CD14-positive monocyte (primary cell): Measurements from ENCODE around the gene GPC6. TPM values are rescaled to one million over a fixed set of nuclear protein-coding genes. Genes with fewer than 3 reads are reported as not detected.

Experiments
- DNase-seq, 3 donors: peaks; one replicate each; pipeline ENCODE4 v3.0.0-alpha.2; 2011 to 2022
- H2AFZ ChIP-seq: 2 replicates; pipeline ENCODE4 v1.6.0; 2012; ENCODE audit warnings: mild to moderate bottlenecking, low read depth, low read length, inconsistent platforms; ENCODE audit not compliant: insufficient read depth, poor library complexity, severe bottlenecking
- H3K27ac ChIP-seq, 2 donors: 1 replicate in 1 of 2; 2 replicates in 1 of 2; pipeline ENCODE4 v1.5.1; 2012 to 2013; ENCODE audit warnings: low read length in 2 of 2, control low read depth in 1 of 2, inconsistent platforms in 1 of 2, low read depth in 1 of 2, mild to moderate bottlenecking in 1 of 2
- H3K27me3 ChIP-seq, 2 donors: one replicate each; pipeline versions ENCODE4 v1.6.0 to v1.6.1; 2011 to 2013; ENCODE audit warnings: low read length in 2 of 2; ENCODE audit not compliant: control insufficient read depth in 2 of 2, insufficient read depth in 2 of 2
- H3K36me3 ChIP-seq, 2 donors: replicated peaks in 1 of 2; 1 replicate in 1 of 2; 2 replicates in 1 of 2; pipeline versions ENCODE4 v1.5.1 to v1.6.1; 2012 to 2013; ENCODE audit warnings: low read length in 2 of 2, control low read depth in 1 of 2, inconsistent platforms in 1 of 2, mild to moderate bottlenecking in 1 of 2; ENCODE audit not compliant: insufficient read depth in 2 of 2, control insufficient read depth in 1 of 2
- H3K4me1 ChIP-seq, 2 donors: 1 replicate in 1 of 2; 2 replicates in 1 of 2; pipeline versions ENCODE4 v1.5.1 to v1.6.1; 2012 to 2013; ENCODE audit warnings: low read length in 2 of 2, control low read depth in 1 of 2, inconsistent platforms in 1 of 2, mild to moderate bottlenecking in 1 of 2, moderate library complexity in 1 of 2; ENCODE audit not compliant: insufficient read depth in 2 of 2, control insufficient read depth in 1 of 2
- H3K4me2 ChIP-seq: replicated peaks from 2 replicates; pipeline ENCODE3; 2012; ENCODE audit warnings: low read length, moderate library complexity, mild to moderate bottlenecking; ENCODE audit not compliant: poor library complexity, severe bottlenecking; ENCODE audit errors: extremely low read depth
- H3K4me3 ChIP-seq, 3 experiments: fragments of 200-600 bp in 1 of 3; sonication (generic) in 1 of 3; replicated peaks in 1 of 3; 1 replicate in 2 of 3; 2 replicates in 1 of 3; pipeline ENCODE4 v1.5.1; 2011 to 2013; ENCODE audit warnings: low read length in 3 of 3, mild to moderate bottlenecking in 3 of 3, control low read depth in 2 of 3, low read depth in 2 of 3, inconsistent platforms in 1 of 3, moderate library complexity in 1 of 3
- H3K79me2 ChIP-seq: 2 replicates; pipeline ENCODE4 v1.6.0; 2012; ENCODE audit warnings: mild to moderate bottlenecking, control low read depth, inconsistent platforms, low read length, moderate library complexity; ENCODE audit not compliant: insufficient read depth
- H3K9ac ChIP-seq: 2 replicates; pipeline ENCODE4 v1.6.0; 2017; ENCODE audit warnings: low read length, mild to moderate bottlenecking; ENCODE audit not compliant: insufficient read depth, poor library complexity, severe bottlenecking
- H3K9me3 ChIP-seq, 2 donors: replicated peaks in 1 of 2; 1 replicate in 1 of 2; 2 replicates in 1 of 2; pipeline versions ENCODE4 v1.5.1 to v1.6.1; 2012 to 2013; ENCODE audit warnings: low read length in 2 of 2, control low read depth in 1 of 2; ENCODE audit not compliant: control insufficient read depth in 1 of 2, insufficient read depth in 1 of 2
- H4K20me1 ChIP-seq: 2 replicates; pipeline ENCODE4 v1.6.0; 2012; ENCODE audit warnings: mild to moderate bottlenecking, low read length, control low read depth, moderate library complexity; ENCODE audit not compliant: insufficient read depth
- H3K27ac Mint-ChIP-seq, 7 donors: one replicate each; pipeline ENCODE4 v1.8.0; 2020; ENCODE audit warnings: mild to moderate bottlenecking in 7 of 7, mixed read lengths in 7 of 7, moderate library complexity in 6 of 7, inconsistent platforms in 2 of 7
- H3K27me3 Mint-ChIP-seq, 3 donors: one replicate each; pipeline ENCODE4 v1.8.0; 2021 to 2022; ENCODE audit warnings: low read depth in 3 of 3, mild to moderate bottlenecking in 3 of 3, mixed read lengths in 3 of 3, moderate library complexity in 3 of 3, inconsistent platforms in 1 of 3
- H3K36me3 Mint-ChIP-seq, 2 donors: one replicate each; pipeline ENCODE4 v1.8.0; 2020; ENCODE audit warnings: mixed read lengths in 2 of 2, inconsistent platforms in 1 of 2, mild to moderate bottlenecking in 1 of 2
- H3K4me1 Mint-ChIP-seq: one replicate; pipeline ENCODE4 v1.8.0; 2020; ENCODE audit warnings: mild to moderate bottlenecking, mixed read lengths
- H3K4me3 Mint-ChIP-seq, 2 donors: one replicate each; pipeline ENCODE4 v1.8.0; 2020; ENCODE audit warnings: mild to moderate bottlenecking in 2 of 2, mixed read lengths in 2 of 2, moderate library complexity in 1 of 2
- H3K9me3 Mint-ChIP-seq, 7 donors: one replicate each; pipeline ENCODE4 v1.8.0; 2020 to 2022; ENCODE audit warnings: mixed read lengths in 7 of 7, mild to moderate bottlenecking in 6 of 7, moderate library complexity in 6 of 7, inconsistent platforms in 2 of 7
- CTCF ChIP-seq: fragments of 200-600 bp; IDR thresholded peaks from one replicate; pipeline ENCODE4 v1.8.0; 2022; ENCODE audit warnings: antibody characterized with exemption, mild to moderate bottlenecking
- WGBS: methylation state at CpG from one replicate; pipeline ENCODE4 v1.1.5; 2013; ENCODE audit warnings: missing lambda C conversion rate; ENCODE audit not compliant: insufficient coverage; 5-methylcytosine and 5-hydroxymethylcytosine counted together
- intact Hi-C, 2 donors: fragments of 100-400 bp; cut with micrococcal nuclease; formaldehyde crosslinking; loops; one replicate each; pipeline versions ENCODE4 v1.15.0 to v1.15.1; 2023
- polyA plus RNA-seq, 3 donors: library from polyadenylated mRNA; depleted of rRNA in 1 of 3; unstranded in 2 of 3; stranded (reverse) in 1 of 3; fragments of 300-500 nt in 2 of 3; fragments of >200 nt in 1 of 3; fragmentation: Illumina TruSeq in 2 of 3; gene quantifications; 1 replicate in 2 of 3; 2 replicates in 1 of 3; pipeline ENCODE4 v1.2.3, GENCODE V29; 2012 to 2021

The GPC6 gene
- polyA plus RNA-seq, 3 donors, result not detected

GRCh38 chr13:93771782-93772181 lies 545.2 kb downstream of the GPC6 start:
- no peak overlapping the region for H3K4me3 Mint-ChIP-seq
- no peak overlapping the region for H3K27ac Mint-ChIP-seq
- H2AFZ ChIP-seq, result no peak overlapping the region
- WGBS, result no CpG with 5 or more reads among the region's 1 CpG
- H3K9ac ChIP-seq, result no peak overlapping the region
- no peak overlapping the region for H3K4me3 ChIP-seq
- no peaks in the 10 kb centered on the region for H3K4me1 Mint-ChIP-seq
- no peaks in the 10 kb centered on the region for H3K27me3 ChIP-seq
- no peaks in the 10 kb centered on the region for H3K36me3 Mint-ChIP-seq
- peaks cover 0 to 4% (median 0%) of the 10 kb centered on the region in 7 donors for H3K9me3 Mint-ChIP-seq
- no peak for TF ChIP-seq CTCF
- H3K36me3 ChIP-seq, result no peaks in the 10 kb centered on the region
- H3K27me3 Mint-ChIP-seq, result peaks cover 0 to 2% (median 0%) of the 10 kb centered on the region in 3 donors
- no peak overlapping the region for H3K4me2 ChIP-seq
- H4K20me1 ChIP-seq, result no peaks in the 10 kb centered on the region
- peaks cover 0 to 4% of the 10 kb centered on the region in 2 donors for H3K9me3 ChIP-seq
- H3K79me2 ChIP-seq, result no peaks in the 10 kb centered on the region
- DNase-seq, result no peak
- H3K27ac ChIP-seq, result no peak overlapping the region
- intact Hi-C loops, result no loop called here
- H3K4me1 ChIP-seq, result no peaks in the 10 kb centered on the region

- 100% methylated on average over 1 of the region's 2 CpGs for WGBS
- no peak overlapping the region for H3K27ac ChIP-seq
- H3K4me2 ChIP-seq, result no peak overlapping the region
- H3K27me3 ChIP-seq, result no peaks in the 10 kb centered on the region
- no peaks in the 10 kb centered on the region for H3K4me1 ChIP-seq
- H3K27ac Mint-ChIP-seq, result no peak overlapping the region
- no peak for DNase-seq
- no peak overlapping the region for H3K4me3 ChIP-seq
- no peaks in the 10 kb centered on the region for H3K79me2 ChIP-seq
- no peaks in the 10 kb centered on the region for H3K36me3 ChIP-seq
- no peaks in the 10 kb centered on the region for H4K20me1 ChIP-seq
- peaks cover 0 to 2% (median 0%) of the 10 kb centered on the region in 3 donors for H3K27me3 Mint-ChIP-seq
- H3K4me3 Mint-ChIP-seq, result no peak overlapping the region
- TF ChIP-seq CTCF, result no peak
- no peaks in the 10 kb centered on the region for H3K4me1 Mint-ChIP-seq
- no peaks in the 10 kb centered on the region for H3K36me3 Mint-ChIP-seq
- H2AFZ ChIP-seq, result no peak overlapping the region
- peaks cover 0 to 5% (median 0%) of the 10 kb centered on the region in 7 donors for H3K9me3 Mint-ChIP-seq
- H3K9me3 ChIP-seq, result peaks cover 0 to 4% of the 10 kb centered on the region in 2 donors
- intact Hi-C loops, result no loop called here
- no peak overlapping the region for H3K9ac ChIP-seq
These were observed 547.9 kb downstream of the GPC6 start for GRCh38 chr13:93774506-93774905.
